GM18858 (cell line): ENCODE data around the gene ZNF598.
A peak's percentile ranks its signal among the peaks of the same experiment; 100 is the strongest.

ENCODE experiments used
- ATAC-seq: cut with Tn5 transposase; IDR thresholded peaks from one replicate; pipeline ENCODE4 v1.9.1; 2021; ENCODE audit not compliant: unreplicated experiment

ZNF598 gene

DNA sequence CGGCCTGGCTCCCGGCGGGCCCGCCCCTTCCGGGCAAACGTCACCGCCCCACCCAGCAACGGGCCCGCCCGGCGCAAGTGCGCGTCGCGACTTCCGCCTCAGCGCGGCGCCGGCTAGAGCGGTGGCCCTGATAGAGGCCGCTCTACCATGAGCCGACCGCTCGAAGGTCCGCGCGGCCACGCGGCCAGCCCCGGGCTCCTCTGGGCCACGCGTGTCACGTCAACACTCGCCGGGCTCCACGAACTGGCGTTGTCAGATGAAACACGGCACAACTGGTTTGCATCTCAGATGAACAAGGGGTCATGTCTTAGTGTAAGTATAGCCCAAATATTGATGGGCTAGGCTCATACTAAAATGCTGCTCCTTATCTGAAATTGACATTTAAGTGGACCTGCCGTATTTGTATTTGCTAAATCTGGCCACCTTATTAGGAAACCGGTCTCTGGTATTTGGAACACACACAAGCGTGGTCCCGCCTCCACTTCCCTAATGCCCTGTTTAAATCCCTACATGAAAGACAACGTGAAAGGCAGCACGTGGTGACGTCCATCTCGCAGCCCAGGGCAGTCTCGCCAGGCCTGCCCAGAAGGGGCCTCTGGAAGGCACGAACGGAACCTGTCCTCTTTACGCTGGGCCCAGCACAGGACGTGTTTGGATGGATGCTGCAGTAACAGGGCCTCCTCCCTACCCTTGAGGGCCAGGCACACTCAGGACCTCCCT lies at the start of gene ZNF598:
TSS of gene ZNF598 (minus strand) at position 31 of the 720 bp plus-strand sequence.
- ATAC-seq: peak; percentile 44

DNA sequence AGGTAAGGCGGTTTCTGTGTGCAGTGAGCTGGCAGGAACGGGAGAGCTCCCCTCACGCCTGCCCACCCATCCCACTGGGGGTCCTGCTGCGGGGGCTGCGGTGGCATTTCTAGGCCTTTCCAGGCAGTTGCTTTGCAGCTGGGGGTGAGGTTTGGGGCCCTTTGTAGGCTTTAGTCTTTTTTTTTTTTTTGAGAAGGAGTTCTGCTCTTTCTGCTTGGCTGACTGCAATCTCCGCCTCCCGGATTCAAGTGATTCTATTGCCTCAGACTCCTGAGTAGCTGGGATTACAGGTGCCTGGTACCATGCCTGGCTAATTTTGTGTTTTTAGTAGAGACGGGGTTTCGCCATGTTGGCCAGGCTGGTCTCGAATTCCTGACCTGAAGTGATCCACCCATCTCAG lies 49.3 kb upstream of the ZNF598 start:
- ATAC-seq: no peak

GRCh38 chr16:2058420-2058819 lies 48.8 kb upstream of the ZNF598 start:
- ATAC-seq: no peak

DNA sequence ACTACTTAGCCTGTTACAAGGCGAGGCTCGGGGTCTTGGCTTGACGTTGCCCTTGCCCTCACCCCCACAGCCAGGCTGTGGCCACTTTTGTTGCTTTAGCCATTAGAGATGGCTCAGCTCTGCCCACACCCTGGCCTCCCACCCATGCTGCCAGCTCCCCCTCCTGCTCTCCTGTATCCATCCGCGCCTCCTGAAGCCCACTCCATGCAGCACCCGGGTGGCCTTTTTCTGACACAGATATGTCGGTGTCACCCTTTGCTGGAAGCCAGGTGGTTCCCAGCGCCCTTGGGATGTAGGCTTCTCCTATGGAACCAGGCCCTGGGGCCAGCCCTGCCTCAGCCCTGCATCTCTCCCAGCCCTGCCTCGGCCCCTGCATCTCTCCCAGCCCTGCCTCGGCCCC lies 47.8 kb upstream of the ZNF598 start:
- no peak for ATAC-seq

DNA sequence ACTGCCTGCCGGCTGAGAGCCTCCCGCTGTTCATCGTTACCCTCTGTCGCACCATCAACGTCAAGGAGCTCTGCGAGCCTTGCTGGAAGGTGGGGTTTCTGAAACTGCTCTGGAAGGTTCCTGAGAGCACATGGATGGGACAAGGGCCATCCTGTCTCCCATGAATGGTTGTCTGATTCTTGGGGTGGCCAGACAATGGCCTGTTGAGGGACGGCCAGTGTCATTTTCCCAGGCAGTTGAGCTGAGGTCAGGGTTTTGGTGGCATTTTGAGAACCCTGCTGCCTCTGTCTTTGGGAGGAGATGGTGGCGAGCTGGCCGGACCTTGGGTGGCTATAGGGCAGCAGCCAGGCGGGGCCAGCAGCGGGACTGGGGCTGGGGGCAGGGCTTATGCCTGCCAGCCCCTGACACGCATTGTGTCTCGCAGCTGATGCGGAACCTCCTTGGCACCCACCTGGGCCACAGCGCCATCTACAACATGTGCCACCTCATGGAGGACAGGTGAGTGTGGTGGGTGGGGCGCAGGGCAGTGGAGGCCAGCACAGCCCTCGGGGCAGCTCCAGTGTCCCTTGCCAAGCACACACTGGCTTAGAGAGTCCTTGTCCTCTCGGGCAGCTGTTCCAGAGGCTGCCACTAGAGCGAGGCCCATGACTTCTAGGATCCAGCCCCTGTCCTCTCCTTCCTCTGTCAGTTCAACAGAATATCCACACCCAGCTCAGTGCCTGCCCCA lies 47.2 kb upstream of the ZNF598 start:
- ATAC-seq: no peak

GRCh38 chr16:2056077-2056476 lies 46.5 kb upstream of the ZNF598 start:
- ATAC-seq: no peak

GRCh38 chr16:2054543-2055245 lies 45.1 kb upstream of the ZNF598 start:
- no peak for ATAC-seq

GRCh38 chr16:2053897-2054296 lies 44.3 kb upstream of the ZNF598 start:
- ATAC-seq: no peak

- ATAC-seq: no peak
Measured at GRCh38 chr16:2053211-2053610, 43.6 kb upstream of the ZNF598 start.

DNA sequence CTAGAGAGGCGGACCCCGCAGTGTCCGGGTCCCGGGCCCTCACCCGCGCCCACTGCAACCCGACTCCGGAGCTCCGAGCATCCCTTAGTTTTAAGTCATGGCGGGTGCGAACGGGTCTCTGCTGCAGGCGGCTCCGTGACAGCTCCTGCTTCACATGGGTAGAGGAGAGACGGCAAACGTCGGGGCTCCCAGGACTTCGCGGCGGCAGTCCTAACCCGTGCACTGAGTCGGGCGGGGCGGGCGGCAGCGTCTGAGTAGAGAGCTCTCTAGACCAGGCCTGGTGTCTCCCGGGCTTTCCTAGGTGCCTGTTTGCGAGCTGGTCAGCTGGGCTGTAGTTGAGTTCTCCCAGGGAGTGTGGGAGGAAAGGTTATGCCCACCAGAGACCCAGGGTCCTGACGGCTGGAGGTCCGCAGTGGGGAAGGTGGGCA lies 38.5 kb upstream of the ZNF598 start:
- ATAC-seq: no peak

DNA sequence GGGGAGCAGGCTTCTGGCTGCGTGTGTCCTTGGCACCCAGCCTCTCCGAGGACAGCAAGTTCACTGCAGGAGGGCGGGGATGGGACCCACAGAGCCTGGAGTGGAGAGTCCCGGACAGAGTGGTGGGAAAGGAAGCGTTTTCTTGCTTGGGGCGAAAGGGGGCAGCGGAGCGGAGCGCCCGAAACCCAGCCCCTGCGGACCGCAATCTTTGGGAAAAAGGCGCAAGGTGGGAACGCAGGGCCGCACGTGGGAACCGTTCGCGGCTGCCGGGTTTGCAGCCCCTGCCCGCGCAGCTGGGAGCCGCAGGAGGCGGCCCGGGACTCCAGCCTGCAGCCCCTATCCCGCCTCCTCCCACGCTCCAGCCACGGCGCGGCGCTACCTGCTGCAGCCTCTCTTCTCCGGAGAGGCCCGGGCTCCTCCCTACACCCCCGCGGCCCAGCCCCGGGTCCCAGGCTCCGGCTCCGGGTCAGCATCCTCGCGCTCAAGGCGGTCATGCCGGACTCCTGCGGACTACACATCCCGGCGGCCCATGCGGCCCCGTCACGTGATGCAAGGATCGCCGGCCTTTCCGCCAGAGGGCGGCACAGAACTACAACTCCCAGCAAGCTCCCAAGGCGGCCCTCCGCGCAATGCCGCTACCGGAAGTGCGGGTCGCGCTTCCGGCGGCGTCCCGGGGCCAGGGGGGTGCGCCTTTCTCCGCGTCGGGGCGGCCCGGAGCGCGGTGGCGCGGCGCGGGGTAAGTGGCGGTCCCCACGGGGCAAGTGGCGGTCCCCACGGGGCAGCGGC lies 37.9 kb upstream of the ZNF598 start, which contains the start of the genes NTHL1 and TSC2:
TSS of gene NTHL1 (minus strand) at position 505 of the 786 bp plus-strand sequence. CDS start at position 494, 11 bp downstream.
TSS of gene TSC2 (plus strand) at position 656 of the 786 bp plus-strand sequence. CDS start 631 bp downstream, outside the sequence.
- ATAC-seq: peak; percentile 77

DNA sequence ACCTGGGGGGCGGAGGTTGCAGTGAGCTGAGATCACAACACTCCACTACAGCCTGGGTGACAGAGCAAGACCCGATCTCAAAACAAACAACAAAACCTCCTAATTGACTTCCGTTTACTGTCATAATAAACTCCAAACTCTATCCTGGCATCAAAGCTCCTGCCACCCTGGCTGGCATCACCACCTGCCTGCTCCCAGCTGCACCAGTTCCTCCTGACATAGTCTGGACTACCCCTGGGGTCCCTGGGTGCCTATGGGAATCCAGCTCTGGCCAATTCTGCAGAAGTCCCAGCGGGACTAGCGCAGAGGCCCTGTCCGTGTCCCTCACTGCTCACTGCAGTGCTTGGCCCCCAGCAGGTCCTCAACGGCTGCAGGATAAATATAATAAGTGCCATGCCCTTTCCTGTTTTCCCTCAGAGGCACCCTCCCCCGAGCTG lies 37.3 kb upstream of the ZNF598 start:
- no peak for ATAC-seq

- ATAC-seq: no peak
Measured at GRCh38 chr16:2045965-2046892, 36.6 kb upstream of the ZNF598 start.

- ATAC-seq: no peak
Measured at GRCh38 chr16:2044541-2044940, 34.9 kb upstream of the ZNF598 start.

DNA sequence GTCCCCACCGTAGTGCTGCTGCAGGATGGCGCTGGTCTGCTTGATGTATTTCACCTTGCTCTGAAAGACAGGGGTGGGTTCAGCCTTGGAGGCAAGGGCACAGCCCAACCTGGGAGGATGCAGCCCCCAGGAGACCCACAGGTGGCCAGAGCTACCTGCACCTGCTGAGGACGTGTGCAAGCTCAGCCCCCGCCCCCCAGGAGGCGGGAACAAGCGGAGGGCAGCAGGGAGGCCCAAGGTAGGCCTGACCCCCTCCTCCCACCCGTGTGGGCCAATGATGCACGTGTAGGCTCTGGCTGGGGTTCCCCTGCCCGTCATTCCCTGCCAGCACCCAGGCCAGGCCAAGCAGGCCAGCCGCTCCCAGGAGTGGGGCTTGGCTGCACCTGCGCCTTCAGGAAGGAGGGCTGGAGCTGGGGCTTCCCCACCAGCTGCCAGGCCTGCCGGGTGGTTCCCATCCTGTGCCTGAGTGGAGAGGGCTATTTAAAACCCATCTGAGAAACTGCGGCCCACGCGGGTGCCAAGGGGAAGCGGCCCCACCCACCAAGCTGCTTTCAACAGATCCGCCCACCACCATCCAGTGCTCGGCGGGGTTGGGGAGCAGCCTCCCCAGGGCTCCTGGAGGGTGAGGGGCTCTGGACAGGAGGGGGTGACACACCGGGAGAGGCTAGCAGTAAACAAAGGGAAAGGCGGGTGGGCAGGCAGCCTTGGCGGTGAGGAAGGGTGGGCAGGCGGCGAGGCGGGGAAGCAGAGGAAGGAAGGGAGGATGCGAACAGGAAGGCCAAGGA lies 34.2 kb upstream of the ZNF598 start:
- ATAC-seq: no peak

- no peak for ATAC-seq
Measured at GRCh38 chr16:2042986-2043666, 33.5 kb upstream of the ZNF598 start.

DNA sequence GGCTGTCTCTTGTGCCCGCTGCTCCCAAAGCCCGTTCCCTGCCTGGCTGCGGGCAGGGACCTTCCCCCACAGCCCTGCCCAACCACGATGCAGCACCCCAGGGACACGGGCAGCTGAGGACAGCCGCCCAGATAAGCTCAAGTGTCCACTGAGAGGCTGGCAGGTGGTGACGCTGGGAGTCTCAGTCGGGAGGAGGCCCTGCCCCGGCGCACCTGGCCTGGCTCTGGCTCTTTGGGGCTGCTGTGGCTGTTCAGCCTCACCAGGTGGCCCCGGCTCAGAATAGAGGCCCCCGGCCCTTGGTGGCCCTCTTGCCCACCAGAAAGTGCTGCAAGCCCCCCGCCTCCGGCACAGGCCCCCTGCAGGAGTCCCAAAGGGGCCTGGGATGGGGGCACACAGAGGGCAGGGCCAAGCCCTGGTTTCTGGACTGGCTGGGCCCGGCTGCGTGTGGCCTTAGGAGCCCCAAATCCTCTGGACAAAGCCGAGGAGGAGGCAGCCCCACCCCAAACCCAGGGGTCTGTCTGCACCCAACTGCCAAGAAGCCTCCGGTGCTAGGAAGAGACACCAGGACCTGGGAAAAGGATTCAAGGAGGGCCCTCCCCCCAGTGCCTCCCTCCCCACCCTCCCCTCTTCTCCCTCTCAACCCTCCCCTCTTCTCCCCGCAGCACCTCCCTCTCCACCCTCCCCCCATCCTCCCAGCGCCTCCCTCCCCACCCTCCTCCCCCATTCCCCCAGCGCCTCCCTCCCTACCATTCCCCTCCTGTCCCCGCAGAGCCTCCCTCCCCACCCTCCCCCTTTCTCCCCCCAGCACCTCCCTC lies 32.8 kb upstream of the ZNF598 start:
- ATAC-seq: no peak
